Measurements from ENCODE around the gene PLCD3.

The PLCD3 gene

DNA sequence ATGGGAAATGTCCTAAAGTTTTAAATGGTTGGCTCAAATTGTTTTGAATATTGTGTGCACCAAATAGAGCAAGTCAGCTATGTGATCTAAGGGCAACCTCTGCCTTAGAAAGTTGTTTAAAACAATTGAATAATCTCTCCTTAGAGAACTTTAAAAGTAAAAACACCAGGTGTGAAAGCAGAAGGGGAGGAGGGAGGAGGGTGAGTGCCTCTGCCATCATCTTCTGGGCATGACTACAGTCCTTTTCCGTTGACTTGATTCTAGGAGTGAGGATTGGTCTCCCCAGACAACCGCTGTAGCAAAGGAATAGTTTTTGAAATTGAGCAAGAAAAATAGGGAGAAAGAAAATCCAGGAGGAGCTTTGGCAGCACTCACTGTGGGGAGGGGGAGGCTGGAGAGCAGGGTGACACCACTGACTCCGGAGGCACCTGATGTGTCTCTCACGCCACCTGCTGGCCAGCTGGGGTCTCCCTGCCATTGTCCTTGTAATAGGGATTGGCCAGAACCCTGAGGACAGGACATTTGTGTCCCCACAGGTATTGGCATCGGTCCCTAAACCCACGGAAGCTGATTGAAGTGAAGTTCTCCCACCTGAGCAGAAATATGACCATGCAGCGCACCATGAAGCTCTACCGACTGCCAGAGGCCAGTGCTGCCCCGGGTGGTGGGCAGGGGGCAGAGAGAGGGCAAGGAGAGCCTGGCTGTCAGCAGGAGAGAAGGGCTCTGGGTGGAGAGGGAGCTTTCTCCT lies 33.3 kb downstream of the PLCD3 start:
- DNase-seq: peak; percentile 68

DNA sequence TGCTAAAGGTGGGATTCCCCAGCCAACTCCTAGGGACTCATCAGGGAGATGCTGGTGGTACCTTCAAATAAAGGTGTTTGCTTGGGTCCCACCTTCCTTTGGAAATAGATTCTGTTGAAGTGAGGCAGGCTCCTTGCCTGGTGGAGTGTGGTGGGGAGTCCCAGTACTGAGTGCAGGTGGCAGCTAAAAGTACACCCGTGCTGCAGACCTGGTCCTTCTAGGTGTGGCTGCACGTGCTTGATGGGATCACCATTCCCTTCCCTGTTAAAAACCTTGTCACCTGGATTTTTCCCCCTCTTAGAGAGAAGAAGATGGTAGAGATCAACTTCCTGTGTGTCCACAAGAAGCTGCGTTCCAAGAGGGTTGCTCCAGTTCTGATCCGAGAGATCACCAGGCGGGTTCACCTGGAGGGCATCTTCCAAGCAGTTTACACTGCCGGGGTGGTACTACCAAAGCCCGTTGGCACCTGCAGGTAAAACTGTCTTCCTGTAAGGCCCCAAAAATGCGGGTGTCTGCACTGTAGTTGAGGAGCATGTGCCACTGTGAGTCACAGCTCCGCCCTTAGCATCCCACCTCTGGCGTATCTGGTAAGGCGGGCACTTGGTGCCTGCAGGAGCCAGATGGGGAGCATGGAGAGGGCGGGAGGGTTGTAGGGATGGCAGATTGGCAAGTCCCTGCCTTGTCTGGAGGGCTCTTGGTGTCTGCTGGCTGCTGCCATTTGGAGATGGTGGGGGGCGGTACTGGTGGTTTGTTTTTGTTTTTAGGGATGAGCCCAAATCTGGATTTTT lies 34.0 kb downstream of the PLCD3 start:
- DNase-seq: no peak

DNA sequence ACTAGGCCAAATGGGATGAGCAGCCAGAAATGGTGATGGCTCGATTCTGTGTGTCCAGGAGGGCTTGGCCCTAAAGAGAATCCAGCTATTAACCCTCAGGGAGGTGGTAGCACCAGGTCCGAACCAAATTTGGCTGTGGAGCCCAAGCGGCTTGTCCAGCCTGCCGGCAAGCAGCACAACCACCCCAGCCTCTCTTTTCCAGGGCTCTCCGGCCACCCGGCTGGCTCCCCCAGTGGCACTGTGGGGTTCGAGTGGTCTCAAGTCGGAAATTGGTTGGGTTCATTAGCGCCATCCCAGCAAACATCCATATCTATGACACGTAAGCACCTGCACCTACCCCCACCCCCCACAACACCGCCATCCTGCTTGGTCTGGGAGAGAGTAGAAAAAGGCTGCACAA lies 35.4 kb downstream of the PLCD3 start:
- no peak for DNase-seq

DNA sequence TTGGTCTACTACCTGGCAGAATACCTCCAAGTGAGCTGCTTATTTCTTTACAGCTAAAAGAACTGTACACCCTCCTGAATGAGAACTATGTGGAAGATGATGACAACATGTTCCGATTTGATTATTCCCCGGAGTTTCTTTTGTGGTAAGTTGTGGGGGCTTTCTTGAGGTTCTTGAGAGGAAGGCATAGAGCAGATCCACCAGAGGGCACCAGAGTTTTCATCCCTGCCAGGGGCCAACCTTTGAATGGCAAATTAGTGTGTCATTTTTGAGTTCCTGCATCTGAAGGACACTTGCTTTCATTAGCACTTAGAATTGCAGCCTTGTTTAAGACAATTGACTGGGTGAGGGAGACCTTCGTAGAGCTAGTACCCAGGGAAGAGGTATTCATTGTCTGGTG lies 36.2 kb downstream of the PLCD3 start:
- DNase-seq: peak; percentile 52

DNA sequence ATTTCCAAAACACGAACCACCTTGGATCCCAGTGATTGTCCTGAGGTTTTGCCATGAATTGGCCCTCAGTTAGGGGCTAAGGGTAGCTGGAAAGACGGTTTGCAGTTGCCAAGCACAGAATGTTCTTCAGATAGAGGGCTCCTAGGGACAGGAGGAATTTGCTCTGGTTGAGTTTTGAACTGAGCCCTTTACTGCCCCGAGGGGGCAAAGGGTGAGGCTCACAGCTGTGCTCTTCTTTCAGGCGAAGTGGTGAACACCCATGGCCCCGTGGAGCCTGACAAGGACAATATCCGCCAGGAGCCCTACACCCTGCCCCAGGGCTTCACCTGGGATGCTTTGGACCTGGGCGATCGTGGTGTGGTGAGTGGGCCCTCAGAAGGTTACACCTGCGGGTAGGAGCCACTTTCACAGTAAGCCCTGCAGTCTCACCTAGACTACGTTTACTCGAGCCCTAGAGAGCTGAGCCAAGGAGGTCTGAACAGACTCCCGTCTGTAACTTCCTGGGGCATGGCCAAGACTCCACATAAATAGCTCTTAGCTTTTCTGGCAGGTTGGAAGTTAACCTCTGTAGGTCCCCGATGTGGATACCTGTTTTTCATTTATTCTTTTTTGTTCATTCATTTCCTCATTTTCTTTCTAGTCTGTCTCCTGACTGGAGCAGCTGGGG lies 38.7 kb downstream of the PLCD3 start:
- DNase-seq: no peak

DNA sequence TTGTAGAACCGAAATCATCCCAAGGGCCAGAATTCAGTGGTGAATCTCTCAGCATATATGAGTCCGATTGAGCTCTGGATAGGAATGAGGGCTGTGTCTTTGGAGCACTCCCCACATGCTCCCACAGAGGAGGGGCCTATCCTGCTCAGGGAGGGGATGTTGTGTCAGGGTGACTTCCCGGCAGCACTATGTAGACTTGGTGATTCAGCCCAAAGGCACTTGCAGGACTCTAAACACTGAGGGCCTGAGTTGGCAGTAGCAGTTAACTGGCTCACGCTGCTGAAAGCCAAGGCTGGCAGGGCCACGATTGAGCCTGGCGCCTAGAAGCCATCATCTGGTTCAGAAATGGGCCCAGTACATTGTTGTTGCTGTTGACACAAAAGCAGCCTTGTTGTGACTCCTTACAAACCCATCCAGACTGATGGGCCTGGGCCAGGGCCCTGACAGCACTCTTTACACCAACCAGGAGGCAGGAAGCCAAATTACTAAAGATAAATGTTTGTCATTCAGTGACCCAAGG lies 39.3 kb downstream of the PLCD3 start:
- peak; percentile 99 for DNase-seq

DNA sequence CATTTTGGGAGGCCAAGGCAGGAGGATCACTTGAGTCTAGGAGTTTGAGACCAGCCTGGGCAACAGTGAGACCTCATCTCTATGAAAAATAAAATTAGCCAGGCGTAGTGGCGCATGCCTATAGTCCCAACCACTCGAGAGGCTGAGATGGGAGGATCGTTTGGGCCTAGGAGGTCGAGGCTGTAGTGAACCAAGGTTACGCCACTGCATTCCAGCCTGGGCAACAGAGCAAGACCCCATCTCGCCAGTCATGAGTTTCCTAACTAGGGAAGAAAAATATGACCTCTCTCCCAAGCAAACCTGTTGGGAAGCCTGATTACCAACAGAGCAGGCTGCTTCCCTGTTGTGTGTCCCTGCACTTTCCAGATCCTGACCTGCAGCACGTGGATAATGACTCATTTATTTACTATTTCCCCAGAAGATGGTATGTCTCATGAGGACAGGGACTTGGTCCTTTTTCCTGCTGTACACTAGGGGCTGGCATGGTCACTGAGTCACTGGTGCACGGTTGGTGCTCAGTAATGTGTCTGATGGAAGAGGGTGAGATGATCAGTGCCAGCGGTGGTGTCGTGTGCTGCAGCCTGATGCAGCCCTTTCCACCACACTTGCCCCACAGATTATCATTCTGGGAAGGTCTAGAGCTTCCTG lies 40.4 kb downstream of the PLCD3 start:
- peak; percentile 53 for DNase-seq

DNA sequence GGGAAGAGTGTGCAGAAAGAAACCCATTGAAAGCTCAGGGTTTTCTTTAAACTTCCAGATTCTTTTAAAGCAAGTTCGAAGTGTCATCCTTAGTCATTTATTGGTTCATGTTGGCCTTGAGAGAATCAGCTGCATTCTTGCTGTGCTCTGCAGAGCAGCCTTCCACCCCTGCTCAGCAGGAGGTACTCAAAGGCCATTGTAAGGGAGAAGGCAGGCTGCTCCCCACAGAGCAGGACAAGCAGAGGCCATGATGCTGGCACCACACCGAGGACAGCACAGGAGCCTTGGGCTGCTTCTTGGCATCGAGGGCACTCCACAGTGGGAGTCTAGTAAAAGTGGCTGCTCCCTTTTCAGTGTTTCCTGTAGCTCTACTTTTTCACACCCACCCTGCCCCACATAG lies 41.6 kb downstream of the PLCD3 start:
- DNase-seq: peak; percentile 28

DNA sequence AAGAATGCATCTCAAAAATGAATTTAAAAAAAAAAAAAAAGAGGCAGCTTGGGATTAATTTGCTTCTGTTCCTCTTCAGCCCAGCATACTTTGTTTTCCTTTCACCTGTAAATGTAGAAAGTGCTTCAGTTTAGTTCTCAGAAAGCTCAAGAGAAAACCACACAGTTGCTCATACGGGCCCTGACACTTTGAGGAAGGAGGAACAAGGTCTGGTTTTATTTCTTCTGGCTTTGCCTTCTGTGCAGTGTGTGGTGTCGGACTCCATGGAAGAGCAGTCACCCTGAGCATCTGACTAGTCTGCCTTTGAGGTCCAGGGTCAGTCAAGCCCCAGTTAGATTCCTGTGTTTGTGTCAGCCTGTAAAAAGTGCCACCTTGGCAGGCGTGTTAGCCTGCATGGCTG lies 43.6 kb downstream of the PLCD3 start:
- DNase-seq: no peak

DNA sequence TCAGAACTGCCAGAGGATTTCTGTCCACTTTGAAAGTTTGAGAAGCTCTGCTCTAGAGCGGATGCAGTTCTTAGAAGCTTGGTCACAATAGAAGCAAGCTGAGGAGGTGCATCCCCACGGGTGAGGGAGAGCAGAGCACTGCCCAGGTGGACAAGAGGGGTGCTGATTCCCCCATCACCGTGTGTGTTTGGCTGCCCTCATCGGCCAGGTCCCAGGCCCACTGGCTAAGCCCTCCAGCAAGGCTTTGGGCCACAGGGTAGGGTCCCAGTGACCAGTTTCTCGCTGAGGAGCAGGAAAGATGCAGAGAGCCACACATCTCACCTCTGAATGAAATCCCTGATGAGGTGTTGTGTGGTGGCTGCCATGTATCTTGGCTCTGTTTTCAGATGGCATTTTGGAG lies 44.3 kb downstream of the PLCD3 start:
- DNase-seq: no peak

DNA sequence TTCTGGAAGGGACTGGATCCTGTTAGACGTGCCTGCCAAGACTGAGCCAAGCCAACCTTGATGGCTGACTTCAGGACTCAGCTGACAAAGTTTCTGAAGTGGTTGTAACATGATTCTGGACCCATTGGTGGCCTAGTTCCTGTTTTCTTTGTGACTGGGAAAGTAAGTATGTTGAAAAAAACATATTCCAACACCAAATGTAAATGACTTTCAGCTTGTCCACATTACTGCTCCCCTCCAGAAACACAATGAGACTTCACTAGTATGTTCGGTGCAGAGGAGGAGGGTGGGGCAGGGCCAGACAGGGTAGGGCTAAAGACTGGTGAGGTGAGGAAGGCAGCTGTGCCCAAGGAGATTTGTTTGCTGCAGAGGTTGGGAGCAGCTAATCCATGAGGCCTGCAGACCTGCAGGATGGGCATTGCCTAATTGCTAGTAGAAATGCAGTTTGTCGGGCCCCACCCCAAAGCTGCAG lies 44.8 kb downstream of the PLCD3 start:
- DNase-seq: no peak

DNA sequence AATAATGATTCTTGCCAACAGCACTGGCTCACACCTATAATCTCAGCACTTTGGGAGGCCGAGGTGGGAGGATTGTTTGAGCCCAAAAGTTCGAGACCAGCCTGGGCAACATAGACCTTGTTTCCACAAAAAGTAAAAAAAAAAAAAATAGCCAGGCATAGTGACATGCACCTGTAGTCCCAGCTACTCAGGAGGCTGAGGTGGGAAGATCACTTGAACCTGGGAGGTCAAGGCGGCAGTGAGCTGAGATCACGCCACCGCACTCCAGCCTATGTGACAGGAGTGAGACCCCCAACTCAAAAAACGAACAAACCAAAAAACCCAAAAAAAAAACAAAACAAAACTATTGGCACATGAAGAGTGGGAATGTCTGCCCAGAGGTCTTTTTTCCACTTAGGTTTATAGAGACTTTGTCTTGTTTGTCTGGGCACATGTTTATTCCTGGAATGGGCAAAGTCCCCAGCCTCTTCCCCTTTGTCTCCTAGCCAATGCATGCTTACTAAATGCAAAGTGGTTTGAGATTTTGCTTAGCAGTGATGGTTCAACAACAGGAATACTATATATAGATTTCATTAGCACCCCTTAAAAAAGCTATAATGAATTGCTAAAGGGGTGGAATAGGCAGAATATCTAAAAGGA lies 45.3 kb downstream of the PLCD3 start:
- DNase-seq: no peak

DNA sequence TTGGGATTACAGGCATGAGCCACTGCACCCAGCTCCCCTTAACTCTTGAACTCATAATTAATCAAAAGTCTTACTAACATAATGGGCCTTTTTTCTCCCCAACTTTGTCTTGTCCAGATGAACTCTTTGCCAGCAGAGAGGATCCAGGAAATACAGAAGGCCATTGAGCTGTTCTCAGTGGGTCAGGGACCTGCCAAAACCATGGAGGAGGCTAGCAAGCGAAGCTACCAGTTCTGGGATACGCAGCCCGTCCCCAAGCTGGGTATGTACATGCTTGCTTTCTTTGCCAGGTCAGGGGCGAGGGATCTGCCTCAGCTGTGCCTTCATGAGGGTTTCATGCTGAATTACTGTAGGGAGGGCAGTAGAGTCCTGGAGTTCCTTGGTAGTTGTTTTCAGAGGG lies 45.9 kb downstream of the PLCD3 start:
- no peak for DNase-seq

DNA sequence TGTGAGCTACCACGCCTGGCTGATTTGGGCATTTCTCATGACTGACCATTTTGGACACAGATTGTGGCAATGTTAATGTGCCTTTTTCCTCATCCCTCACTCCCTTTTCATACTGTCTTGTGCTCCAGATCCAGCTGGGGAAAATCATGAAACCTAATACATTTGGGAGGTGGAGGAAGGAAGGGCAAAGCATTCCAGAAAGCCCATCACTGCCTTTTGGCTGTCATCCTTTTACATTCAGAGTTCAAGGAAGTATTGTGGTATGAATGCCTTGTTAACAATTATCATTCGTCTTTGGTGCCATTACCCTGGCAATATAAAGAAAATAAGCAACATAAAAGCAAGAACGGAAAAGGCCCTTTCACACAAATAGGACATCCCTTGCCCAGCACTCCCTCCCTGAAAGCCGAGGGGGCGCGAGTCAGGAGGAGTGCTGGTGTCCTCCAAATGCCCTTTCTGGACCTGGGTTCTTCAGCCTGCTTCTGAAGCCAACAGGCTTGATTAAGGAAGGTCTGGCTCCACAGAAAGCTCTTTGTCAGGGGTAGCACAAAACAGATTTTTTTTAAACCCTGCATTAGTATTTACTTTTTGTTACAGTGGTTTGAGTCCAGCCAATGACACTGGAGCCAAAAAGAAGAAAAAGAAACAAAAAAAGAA lies 51.1 kb downstream of the PLCD3 start:
- DNase-seq: no peak

DNA sequence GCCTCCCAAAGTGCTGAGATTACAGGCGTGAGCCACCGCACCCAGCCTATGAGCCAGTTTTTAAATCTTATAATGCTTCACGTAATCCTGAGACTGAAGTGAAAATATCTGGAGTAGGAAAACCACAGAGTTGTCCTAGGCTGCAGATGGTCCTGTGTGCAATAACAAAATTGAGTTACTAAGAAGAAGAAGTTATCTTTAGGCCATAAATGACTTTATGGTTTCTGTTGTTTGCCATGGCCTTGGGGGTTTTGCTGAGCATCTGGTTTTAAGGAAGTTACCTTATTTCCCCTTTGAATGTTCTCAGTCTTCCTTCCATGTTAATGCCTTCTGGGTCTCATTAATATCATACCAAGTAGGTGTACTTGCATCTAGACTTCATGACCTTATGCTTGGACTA lies 54.7 kb downstream of the PLCD3 start:
- DNase-seq: no peak

DNA sequence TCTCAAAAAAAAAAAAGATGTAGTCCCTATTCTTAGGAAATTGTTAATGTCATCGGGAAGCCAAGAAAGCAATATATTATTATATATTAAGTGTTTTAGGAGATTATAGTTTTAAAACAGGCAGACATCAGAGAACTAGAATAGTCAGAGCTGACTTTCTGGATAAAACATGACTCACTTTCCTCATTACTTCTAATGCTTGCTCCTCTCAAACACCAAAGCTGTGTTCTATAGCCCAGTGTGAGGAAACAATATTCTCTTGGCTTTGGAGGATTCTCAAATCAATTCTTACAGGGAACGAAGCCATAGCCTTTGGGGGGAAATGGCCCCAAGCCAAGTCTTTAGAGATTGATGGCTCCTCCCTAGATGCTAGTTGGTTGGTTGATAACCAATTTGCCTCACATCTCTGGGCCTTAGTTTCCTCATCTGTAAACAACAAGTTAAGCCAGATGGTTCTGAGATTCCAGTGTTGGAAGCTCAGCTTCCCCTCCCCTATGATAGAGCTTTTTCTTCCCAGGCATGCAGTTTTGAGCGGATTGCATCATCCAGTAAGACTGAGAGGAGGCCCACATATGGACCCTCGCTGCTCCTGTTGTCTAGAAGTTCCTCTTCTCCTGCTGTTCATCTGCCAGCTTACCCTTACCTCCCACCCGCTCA lies 58.8 kb downstream of the PLCD3 start:
- DNase-seq: peak; percentile 69

DNA sequence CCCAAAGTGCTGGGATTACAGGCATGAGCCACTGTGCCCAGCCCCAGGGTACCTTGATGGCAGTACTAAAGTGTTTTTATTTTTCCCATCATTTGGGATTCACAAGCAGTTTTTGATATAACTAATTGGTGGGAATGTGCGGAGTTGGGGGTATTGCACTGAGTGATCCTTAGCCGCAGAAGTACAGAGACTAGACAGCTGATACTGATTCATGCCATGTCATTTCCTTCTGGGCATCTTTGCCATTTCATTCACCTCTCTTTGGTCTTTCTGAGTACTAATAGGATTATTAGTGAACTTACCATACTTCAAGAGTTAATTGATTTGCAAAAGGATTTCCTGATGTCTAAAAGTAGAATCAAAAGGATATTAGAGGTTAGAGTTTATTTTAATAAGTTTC lies 61.5 kb downstream of the PLCD3 start:
- DNase-seq: no peak

DNA sequence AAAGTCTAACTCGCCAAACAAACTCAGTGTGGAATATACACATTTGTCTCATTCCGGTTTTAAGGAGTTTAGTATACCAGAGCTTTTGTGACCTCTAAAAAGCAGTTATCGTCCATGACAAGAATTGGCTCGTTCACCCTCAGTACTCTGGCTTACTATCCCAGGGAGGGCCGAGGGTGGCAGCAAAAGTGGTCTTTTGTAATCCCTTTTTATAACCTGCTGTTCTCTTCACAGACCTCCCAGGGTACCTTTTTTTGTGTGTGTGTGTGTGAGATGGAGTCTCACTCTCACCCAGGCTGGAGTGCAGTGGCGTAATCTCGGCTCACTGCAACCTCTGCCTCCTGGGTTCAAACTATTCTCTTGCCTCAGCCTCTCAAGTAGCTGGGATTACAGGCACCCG lies 62.3 kb downstream of the PLCD3 start:
- no peak for DNase-seq

DNA sequence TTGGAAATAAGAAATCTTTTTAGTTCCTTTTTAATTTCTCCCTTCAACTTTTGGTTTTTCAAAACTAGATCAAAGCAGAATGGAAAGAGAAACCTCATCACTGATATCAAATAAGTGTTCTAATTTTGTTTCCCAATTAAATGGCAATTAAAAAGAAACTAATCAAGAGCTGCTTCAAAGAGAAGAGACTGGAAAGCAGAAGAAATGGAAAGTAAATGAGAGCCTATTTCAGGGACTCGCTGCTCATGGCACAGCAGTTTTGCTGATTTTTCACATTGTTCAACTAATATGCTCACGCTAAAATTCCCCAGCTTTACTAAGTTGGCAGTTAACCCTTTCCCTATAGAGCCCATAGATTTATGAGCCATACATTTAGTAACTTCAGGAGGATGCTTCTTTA lies 64.7 kb downstream of the PLCD3 start:
- no peak for DNase-seq

DNA sequence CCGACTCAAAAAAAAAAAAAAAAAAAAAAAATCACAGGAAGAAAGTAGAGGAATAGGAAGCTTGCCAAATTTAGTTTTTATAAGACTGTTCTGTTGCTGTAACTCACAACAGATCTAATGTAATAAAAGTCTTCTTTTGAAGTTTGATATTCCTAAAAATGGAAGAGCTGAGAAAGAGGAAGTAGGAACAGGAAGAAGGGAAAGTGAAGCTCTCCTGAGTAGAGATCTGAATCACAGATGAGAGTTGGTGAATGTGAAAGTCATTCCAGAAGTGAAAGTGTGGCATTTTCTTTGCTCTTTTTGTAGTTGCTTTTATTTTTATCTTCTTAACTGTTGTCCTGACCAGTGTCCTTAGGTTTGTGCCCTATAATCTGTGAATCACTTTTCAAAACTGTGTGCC lies 69.1 kb downstream of the PLCD3 start:
- no peak for DNase-seq

DNA sequence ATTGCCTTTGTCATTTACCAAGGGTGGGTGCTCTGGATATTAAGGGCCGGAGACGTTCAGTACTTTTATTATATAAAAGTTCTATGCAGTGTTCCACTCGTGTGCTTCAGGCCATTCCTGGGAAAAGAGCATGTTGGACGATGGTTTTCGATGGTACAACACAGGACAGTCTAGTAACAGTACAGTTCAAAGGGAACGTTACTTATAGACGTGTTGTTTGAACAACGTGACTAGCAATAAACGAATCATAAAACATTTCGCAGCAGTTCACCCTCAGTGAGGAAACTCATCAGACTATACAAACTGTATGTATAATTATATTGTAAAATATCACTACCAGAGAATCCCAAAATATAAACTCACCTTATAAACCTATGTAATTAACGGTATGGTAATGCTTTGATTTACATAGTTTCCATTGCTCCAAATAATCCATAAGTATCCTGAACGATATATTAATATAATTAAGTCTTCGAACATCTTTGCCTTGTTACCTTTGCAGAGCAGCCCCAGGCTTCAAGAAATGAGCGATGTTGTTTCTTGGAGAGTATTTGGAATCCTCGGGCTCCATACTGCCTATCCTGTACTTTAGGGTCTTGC lies 70.6 kb downstream of the PLCD3 start:
- DNase-seq: no peak

Data from EL (cell line).